Effector memory CD4-positive, alpha-beta T cell (primary cell): ENCODE results near the gene GPR135.

ENCODE experiments used
- DNase-seq, 3 donors: peaks; one replicate each; pipeline ENCODE4 v3.0.0-alpha.2; 2020
- H3K27ac ChIP-seq: 2 replicates; pipeline ENCODE4 v1.7.0; 2013; ENCODE audit warnings: mild to moderate bottlenecking, low read length, moderate library complexity; ENCODE audit not compliant: insufficient read depth, poor library complexity, severe bottlenecking
- H3K27me3 ChIP-seq: replicated peaks from 2 replicates; pipeline ENCODE4 v1.7.0; 2013; ENCODE audit warnings: mild to moderate bottlenecking, low read length; ENCODE audit not compliant: insufficient read depth, control insufficient read depth, poor library complexity, severe bottlenecking
- H3K36me3 ChIP-seq: 2 replicates; pipeline ENCODE4 v1.7.0; 2013; ENCODE audit warnings: mild to moderate bottlenecking, low read length, moderate library complexity; ENCODE audit not compliant: control insufficient read depth, insufficient read depth
- H3K4me1 ChIP-seq: 2 replicates; pipeline ENCODE4 v1.7.0; 2013; ENCODE audit warnings: low read length, mild to moderate bottlenecking; ENCODE audit not compliant: control insufficient read depth, insufficient read depth, poor library complexity, severe bottlenecking
- H3K4me3 ChIP-seq: 2 replicates; pipeline ENCODE4 v1.7.0; 2013; ENCODE audit warnings: low read length, low read depth, mild to moderate bottlenecking; ENCODE audit not compliant: insufficient read depth, poor library complexity, severe bottlenecking
- H3K9me3 ChIP-seq: 2 replicates; pipeline ENCODE4 v1.7.0; 2013; ENCODE audit warnings: mild to moderate bottlenecking, low read length, moderate library complexity; ENCODE audit not compliant: control insufficient read depth

GPR135 gene

DNA sequence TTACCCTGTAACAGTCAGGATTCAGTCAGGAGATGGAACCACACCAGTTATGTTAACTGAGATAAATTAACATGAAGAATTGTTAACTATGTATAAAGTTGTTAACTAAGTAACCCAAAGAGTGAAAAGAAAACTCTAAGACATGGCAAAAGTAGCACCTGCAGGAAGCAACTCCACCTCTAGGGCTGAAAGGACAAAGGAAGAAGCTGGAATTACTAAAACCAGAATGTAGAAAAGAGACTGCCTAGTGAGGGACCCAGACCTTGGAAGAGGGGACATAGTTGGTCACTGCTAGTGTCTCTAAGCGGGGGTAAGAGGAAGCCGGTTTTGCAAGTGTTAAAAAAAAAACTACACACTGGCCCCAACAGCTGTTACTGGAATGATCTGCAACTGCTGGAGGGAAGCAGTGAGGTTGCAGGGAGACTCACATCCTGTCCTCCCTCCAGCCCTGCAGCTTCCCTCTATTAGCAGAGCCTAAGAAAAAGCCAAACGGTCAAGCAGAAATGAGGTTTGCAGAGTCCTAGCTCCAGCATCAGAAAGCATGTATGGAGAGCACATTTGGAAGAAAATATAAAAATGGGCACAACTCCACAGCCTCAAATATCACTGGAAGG, 39.8 kb downstream of the GPR135 start:
- Histone ChIP-seq H3K4me3 (no peak overlapping the region), H3K27me3 (no peaks in the 10 kb centered on the region), H3K27ac (no peak overlapping the region), H3K36me3 (no peaks in the 10 kb centered on the region), H3K9me3 (no peaks in the 10 kb centered on the region), H3K4me1 (no peaks in the 10 kb centered on the region)
- DNase-seq = no peak

DNA sequence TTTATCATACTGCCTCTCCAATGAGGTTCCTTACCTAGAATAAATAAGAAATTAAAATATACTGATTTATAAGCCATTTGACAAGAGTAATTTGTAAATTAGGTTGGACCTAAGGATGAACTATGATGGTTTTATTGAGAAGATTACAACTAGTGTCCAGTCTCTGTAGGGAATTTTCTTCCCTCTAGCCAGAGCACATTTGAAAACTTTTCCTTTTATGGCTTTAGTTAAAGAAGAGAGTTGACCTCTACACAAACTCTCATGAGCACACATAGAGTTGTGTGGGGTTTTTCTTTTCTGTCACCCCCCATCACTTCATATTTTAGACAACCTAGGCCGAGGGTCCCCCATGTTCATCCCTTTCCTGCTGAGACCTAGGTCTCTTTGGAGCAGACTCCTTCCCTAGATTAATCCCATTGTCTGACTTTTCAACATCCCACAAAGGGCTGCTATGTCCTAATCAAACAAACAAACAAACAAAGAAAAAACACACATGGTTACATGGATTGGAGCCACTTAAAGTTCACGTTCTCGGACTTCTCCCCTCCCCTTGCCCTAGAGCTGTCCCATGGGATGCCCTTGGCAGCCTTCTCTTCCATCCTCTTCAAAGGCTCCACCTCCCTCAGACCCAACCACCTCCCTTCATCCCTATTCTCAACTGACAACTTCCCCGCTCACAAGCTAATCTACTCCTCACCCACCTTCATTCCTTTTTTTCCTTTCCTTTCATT, 40.7 kb downstream of the GPR135 start:
- Histone ChIP-seq H3K4me1 (no peaks in the 10 kb centered on the region), H3K4me3 (no peak overlapping the region), H3K27ac (no peak overlapping the region), H3K9me3 (no peaks in the 10 kb centered on the region), H3K27me3 (no peaks in the 10 kb centered on the region), H3K36me3 (no peaks in the 10 kb centered on the region)
- no peak for DNase-seq

DNA sequence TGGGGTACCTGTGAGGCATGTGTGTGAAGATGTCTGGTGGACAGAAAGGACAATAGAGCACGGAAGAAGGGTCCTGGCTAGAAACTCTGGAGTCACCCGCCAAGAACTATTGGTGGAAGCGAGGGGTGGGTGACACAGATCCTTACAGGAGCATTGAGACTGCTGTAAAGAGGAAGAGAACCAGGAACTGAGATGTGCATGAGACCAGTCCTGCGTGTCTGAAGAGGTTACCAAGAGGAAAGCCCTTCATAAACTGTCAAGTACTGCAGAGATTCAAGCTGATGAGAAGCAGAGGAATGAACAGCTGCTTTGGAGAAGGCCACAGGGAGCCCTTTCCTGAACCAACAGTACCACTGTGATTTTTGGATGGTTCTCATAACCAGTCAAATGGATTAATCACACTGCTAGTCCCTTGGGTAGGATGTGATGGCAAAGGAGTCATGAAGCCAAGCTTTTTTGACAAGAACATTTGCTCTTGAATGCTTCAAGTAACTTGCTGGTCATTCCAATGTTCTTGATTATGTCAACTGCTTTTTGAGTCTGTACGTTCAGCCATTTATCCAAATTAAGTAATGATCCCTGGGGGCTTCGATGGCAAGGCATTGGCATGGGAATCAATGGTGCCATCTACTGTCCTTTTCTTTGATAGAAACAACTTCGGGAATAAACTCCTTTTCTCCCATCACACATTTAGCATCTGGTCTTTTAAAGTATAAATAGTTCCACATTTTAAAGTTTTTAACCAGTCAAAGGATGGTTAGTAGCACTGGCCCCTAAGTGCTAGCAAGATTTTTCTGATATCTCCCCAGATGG, 42.9 kb downstream of the GPR135 start:
- Histone ChIP-seq H3K27ac (no peak overlapping the region), H3K36me3 (no peaks in the 10 kb centered on the region), H3K27me3 (no peaks in the 10 kb centered on the region), H3K9me3 (no peaks in the 10 kb centered on the region), H3K4me3 (no peak overlapping the region), H3K4me1 (no peaks in the 10 kb centered on the region)
- no peak for DNase-seq

DNA sequence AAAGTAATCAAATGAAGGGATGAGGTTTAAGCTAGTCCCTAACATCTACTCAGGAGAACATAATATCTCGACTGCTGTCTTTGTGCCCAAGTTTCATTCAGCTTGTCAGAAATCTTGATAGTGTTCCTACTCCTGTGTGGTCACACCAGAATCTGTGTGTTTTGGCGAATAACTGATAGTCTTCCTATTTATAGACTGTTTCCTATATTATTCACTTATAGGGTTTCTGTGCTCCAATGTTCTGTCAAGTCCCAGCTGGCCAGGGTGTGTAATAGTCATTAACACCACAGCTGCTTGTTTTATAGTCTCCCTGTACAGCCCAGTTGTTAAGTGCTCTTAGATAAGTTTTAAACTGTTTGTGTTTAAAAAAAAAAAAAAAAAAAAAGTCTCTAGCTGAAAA, 45.9 kb downstream of the GPR135 start:
- no peak overlapping the region for H3K4me3 ChIP-seq
- H3K27me3 ChIP-seq = no peaks in the 10 kb centered on the region
- no peak overlapping the region for H3K27ac ChIP-seq

DNA sequence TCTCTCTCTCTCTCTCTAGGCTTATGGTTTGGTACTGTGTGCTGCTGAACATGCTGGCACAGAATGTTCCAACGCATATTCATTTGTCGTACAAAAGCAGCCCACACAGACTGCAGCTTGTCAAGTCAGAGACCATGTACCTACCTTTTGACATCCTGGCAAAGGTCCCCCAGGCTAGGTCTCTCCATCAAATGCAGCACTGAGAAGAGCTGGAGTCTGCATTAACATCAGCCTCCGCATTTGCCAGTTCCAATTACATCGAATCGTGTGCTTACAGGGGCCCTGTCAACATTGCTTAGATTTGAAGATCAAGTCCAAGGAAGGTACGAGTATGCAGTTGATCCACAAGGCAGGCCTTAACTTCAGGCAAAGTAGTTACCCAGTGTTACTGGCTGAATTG, 47.9 kb downstream of the GPR135 start:
- H3K4me1 ChIP-seq = no peaks in the 10 kb centered on the region
- DNase-seq = no peak
- no peak overlapping the region for H3K4me3 ChIP-seq
- H3K27ac ChIP-seq = no peak overlapping the region
- H3K9me3 ChIP-seq = no peaks in the 10 kb centered on the region
- no peaks in the 10 kb centered on the region for H3K36me3 ChIP-seq
- no peaks in the 10 kb centered on the region for H3K27me3 ChIP-seq

More for the DNA sequence above, 45.9 kb downstream of the GPR135 start:
- no peak for DNase-seq
- no peaks in the 10 kb centered on the region for H3K9me3 ChIP-seq
- no peaks in the 10 kb centered on the region for H3K4me1 ChIP-seq
- H3K36me3 ChIP-seq = no peaks in the 10 kb centered on the region

DNA sequence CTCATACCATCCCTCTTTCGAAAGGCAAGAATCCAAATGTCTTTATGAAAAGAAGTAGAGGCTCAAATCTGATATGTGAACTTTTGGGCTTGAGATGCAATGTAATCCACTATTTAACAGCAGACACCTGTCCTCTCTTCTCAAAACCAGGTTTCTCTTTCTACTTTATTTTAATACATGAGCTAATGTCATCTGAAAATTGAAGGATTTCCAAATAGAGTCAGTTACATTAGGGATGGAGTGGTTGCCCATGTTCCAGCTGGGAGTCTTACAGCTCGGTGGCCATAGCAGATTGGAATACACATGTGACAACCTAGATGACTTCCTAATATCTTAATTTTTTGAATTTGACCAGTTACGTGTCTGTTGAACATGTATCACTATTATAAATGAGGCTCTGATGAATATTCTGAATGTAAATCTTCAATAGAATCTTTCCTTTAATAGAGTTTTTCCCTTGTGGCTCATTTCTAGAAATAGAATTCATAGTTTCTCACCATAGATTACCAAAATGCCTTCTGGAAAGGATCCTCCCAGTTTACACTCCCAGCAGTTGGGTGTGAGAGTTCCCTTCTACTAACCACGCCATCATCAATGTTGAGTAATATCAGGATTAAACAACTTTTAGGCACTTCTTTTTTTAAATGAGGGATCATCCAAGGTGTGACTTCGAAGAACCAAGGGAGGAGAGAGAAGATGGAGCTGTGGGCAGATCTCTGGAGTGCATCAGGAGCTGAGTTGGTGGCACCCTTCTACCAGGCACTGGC, 49.2 kb downstream of the GPR135 start:
- Histone ChIP-seq H3K27me3 (no peaks in the 10 kb centered on the region), H3K4me3 (no peak overlapping the region), H3K4me1 (no peaks in the 10 kb centered on the region), H3K27ac (no peak overlapping the region), H3K36me3 (no peaks in the 10 kb centered on the region), H3K9me3 (no peaks in the 10 kb centered on the region)
- no peak for DNase-seq
